Caco-2 (cell line): Measurements from ENCODE around the gene ZIC2. TPM values are rescaled to one million over a fixed set of nuclear protein-coding genes. Genes with fewer than 3 reads are reported as not detected.

Experiments used
- BruUV-seq: library from RNA; stranded (reverse); fragments of 400-500 nt; replicated peaks from 2 replicates; lab custom pipeline; 2021; lab: Mats Ljungman, UMichigan
- CTCF ChIA-PET: fragments of 300-600 bp; sonication (Branson Sonifier 250); formaldehyde crosslinking; loops from one replicate; lab custom pipeline; 2022; ENCODE audit warnings: antibody characterized with exemption; lab: Charles Lee
- POLR2A ChIA-PET: fragments of 300-600 bp; sonication (Branson Sonifier 250); formaldehyde crosslinking; loops from one replicate; lab custom pipeline; 2022; ENCODE audit warnings: antibody characterized with exemption; lab: Charles Lee
- DNase-seq, 2 experiments: peaks; one replicate each; pipeline versions ENCODE4 v3.0.0 to v3.0.0-alpha.2; 2020 to 2022
- H3K27me3 ChIP-seq: replicated peaks from 2 replicates; pipeline ENCODE4 v1.6.0; 2011; ENCODE audit warnings: low read length; ENCODE audit not compliant: control insufficient read depth, insufficient read depth
- H3K36me3 ChIP-seq: 2 replicates; pipeline ENCODE4 v1.5.1; 2011; ENCODE audit warnings: low read length; ENCODE audit not compliant: control insufficient read depth, insufficient read depth
- H3K4me1 ChIP-seq: fragments of 250-450 bp; sonication (Bioruptor Pico); 2 replicates; pipeline ENCODE4 v1.5.1; 2020; ENCODE audit warnings: mild to moderate bottlenecking
- H3K4me3 ChIP-seq: 2 replicates; pipeline ENCODE4 v1.5.1; 2011; ENCODE audit warnings: low read depth, mild to moderate bottlenecking, control low read depth, low read length
- H3K9me3 ChIP-seq: fragments of 250-450 bp; sonication (Bioruptor Pico); 2 replicates; pipeline ENCODE4 v1.5.1; 2020; ENCODE audit warnings: mild to moderate bottlenecking, moderate library complexity
- H3K27ac Mint-ChIP-seq: one replicate; pipeline ENCODE4 v1.8.0; 2022; ENCODE audit warnings: mixed read lengths; ENCODE audit not compliant: unreplicated experiment
- H3K27me3 Mint-ChIP-seq: one replicate; pipeline ENCODE4 v1.8.0; 2022; ENCODE audit warnings: mixed read lengths; ENCODE audit not compliant: insufficient read depth, unreplicated experiment
- H3K36me3 Mint-ChIP-seq: one replicate; pipeline ENCODE4 v1.8.0; 2022; ENCODE audit warnings: mild to moderate bottlenecking, mixed read lengths; ENCODE audit not compliant: insufficient read depth, unreplicated experiment
- H3K4me1 Mint-ChIP-seq: one replicate; pipeline ENCODE4 v1.8.0; 2022; ENCODE audit warnings: low read depth, mixed read lengths; ENCODE audit not compliant: unreplicated experiment
- H3K4me3 Mint-ChIP-seq: one replicate; pipeline ENCODE4 v1.8.0; 2022; ENCODE audit warnings: mild to moderate bottlenecking, moderate library complexity, mixed read lengths; ENCODE audit not compliant: unreplicated experiment
- H3K9me3 Mint-ChIP-seq: one replicate; pipeline ENCODE4 v1.8.0; 2022; ENCODE audit warnings: mixed read lengths; ENCODE audit not compliant: unreplicated experiment
- intact Hi-C: fragments of 100-400 bp; cut with micrococcal nuclease; formaldehyde crosslinking; loops from one replicate; pipeline ENCODE4 v1.10.0; 2022; ENCODE audit not compliant: unreplicated experiment
- total RNA-seq: library from RNA; stranded (reverse); gene quantifications from 2 replicates; pipeline ENCODE4 v1.2.3, GENCODE V29; 2022
- TF ChIP-seq, protein P1 (sequence below), 2 experiments: fragments of 200-600 bp in 1 of 2; IDR thresholded peaks; 1 replicate in 1 of 2; 2 replicates in 1 of 2; pipeline versions ENCODE4 v1.5.1 to v1.8.0; 2011 to 2022; ENCODE audit warnings: antibody characterized with exemption in 1 of 2, control low read depth in 1 of 2, inconsistent platforms in 1 of 2, low read depth in 1 of 2, low read length in 1 of 2, mild to moderate bottlenecking in 1 of 2, moderate library complexity in 1 of 2; ENCODE audit not compliant: insufficient read depth in 1 of 2, severe bottlenecking in 1 of 2, unreplicated experiment in 1 of 2

ZIC2 gene
- total RNA-seq, 1 experiment from 2014 or later: 1.3 TPM

GRCh38 chr13:99994638-99995020, 13.0 kb downstream of the ZIC2 start:
- TF ChIP-seq, protein P1, sequence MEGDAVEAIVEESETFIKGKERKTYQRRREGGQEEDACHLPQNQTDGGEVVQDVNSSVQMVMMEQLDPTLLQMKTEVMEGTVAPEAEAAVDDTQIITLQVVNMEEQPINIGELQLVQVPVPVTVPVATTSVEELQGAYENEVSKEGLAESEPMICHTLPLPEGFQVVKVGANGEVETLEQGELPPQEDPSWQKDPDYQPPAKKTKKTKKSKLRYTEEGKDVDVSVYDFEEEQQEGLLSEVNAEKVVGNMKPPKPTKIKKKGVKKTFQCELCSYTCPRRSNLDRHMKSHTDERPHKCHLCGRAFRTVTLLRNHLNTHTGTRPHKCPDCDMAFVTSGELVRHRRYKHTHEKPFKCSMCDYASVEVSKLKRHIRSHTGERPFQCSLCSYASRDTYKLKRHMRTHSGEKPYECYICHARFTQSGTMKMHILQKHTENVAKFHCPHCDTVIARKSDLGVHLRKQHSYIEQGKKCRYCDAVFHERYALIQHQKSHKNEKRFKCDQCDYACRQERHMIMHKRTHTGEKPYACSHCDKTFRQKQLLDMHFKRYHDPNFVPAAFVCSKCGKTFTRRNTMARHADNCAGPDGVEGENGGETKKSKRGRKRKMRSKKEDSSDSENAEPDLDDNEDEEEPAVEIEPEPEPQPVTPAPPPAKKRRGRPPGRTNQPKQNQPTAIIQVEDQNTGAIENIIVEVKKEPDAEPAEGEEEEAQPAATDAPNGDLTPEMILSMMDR (IDR thresholded peaks at IDR 0.05; ENCODE audit: insufficient read depth in 1 of 2, low read depth in 1 of 2, low read length in 1 of 2, severe bottlenecking in 1 of 2, unreplicated experiment in 1 of 2): no peak
- H3K27me3 ChIP-seq: no peaks in the 10 kb centered on the region
- H3K27ac Mint-ChIP-seq: no peak overlapping the region
- H3K36me3 Mint-ChIP-seq: no peaks in the 10 kb centered on the region
- ChIA-PET CTCF (no interaction called here), POLR2A (interaction anchor here (0.6 kb wide), 1 partner anchor 51 kb away, joined by 8 read pairs; no protein-coding TSS in a partner anchor)
- DNase-seq: no peak
- H3K4me1 ChIP-seq: no peaks in the 10 kb centered on the region
- H3K9me3 Mint-ChIP-seq: no peaks in the 10 kb centered on the region
- H3K27me3 Mint-ChIP-seq: peaks cover 19% of the 10 kb centered on the region
- H3K4me3 ChIP-seq: no peak overlapping the region
- H3K36me3 ChIP-seq: no peaks in the 10 kb centered on the region
- intact Hi-C loops: no loop called here
- H3K4me3 Mint-ChIP-seq: no peak overlapping the region
- BruUV-seq: no TSS peak
- 0 out of 2 replicates have a peak, but pooled peaks cover 2% of the 10 kb centered on the region for H3K9me3 ChIP-seq
- no peaks in the 10 kb centered on the region for H3K4me1 Mint-ChIP-seq

DNA sequence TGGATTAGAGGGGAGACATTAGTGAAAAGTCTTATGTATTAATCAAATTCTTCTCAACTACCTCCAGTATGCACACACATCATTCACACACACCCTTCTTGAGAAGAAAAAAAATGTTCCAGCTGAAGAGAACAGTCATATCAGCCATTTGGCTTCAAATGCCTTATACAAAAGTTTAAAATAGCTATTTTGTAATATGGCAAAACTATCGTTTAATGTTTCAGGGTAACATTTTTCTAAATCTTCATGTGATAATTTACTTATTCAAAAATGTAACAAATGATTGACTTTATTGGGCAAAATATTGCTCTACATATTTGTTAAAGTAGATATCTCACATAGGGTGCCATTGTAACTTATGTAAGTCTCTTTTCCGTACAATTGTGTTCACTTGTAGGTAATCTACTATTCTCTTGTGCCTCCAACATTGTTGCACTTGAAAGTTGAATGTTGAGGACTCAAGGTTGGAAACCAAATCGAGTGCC, 13.6 kb downstream of the ZIC2 start:
- DNase-seq: no peak
- ChIA-PET CTCF (no interaction called here), POLR2A (no interaction called here)
- H3K4me3 Mint-ChIP-seq: no peak overlapping the region
- no peaks in the 10 kb centered on the region for H3K36me3 Mint-ChIP-seq
- TF ChIP-seq, protein P1 (IDR thresholded peaks at IDR 0.05; ENCODE audit: insufficient read depth in 1 of 2, low read depth in 1 of 2, low read length in 1 of 2, severe bottlenecking in 1 of 2, unreplicated experiment in 1 of 2): no peak
- no peaks in the 10 kb centered on the region for H3K36me3 ChIP-seq
- no peak overlapping the region for H3K4me3 ChIP-seq
- H3K4me1 Mint-ChIP-seq: no peaks in the 10 kb centered on the region
- no peaks in the 10 kb centered on the region for H3K27me3 ChIP-seq
- 0 out of 2 replicates have a peak, but pooled peaks cover 2% of the 10 kb centered on the region for H3K9me3 ChIP-seq
- peaks cover 19% of the 10 kb centered on the region for H3K27me3 Mint-ChIP-seq
- H3K4me1 ChIP-seq: no peaks in the 10 kb centered on the region
- no TSS peak for BruUV-seq
- H3K27ac Mint-ChIP-seq: no peak overlapping the region
- intact Hi-C loops: no loop called here
- no peaks in the 10 kb centered on the region for H3K9me3 Mint-ChIP-seq

DNA sequence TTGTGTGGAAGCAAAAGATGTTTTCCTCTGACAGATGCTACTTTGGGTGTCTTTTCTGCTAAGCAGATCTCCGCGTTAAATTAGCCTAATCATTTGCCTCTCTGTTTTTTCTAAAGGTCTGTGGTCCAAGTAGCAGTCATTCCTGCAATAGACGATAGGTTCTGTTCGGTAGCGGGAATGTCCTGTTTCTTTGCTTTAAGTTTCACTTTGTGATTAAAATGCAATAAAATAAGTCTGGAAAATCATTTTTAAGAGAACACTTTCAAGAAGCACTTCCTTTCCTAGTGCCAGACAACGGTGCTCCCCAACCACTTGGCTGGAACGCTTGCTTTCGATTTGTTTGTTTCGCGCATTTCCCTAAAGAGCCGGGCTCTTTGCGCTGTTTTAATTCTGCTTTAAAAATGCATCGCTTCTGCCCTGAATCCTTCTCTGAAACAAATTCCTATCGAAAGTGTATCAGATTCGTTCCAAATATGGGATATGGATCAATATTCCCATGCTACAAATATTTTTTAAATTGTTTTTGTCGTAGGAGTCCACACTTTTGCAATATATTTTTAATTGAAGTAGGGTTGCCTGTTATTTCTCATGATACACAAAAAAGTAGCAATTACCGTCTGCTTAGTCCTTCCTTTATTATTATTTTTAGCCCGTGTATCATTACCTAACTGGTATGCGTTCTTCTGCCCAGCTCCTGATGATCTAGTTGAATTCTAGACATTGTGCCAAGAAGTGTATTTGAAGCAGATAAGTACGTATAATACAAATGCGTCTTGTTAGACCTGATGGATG, 14.2 kb downstream of the ZIC2 start:
- no TSS peak for BruUV-seq
- ChIA-PET CTCF (interaction anchor here (0.7 kb wide), 1 partner anchor 715 kb away, joined by 3 read pairs; no protein-coding TSS in a partner anchor), POLR2A (no interaction called here)
- Histone ChIP-seq H3K4me3 (no peak overlapping the region), H3K36me3 (no peaks in the 10 kb centered on the region), H3K9me3 (0 out of 2 replicates have a peak, but pooled peaks cover 2% of the 10 kb centered on the region), H3K27me3 (no peaks in the 10 kb centered on the region), H3K4me1 (no peaks in the 10 kb centered on the region)
- Mint-ChIP-seq H3K27ac (no peak overlapping the region), H3K27me3 (peaks cover 19% of the 10 kb centered on the region), H3K4me1 (no peaks in the 10 kb centered on the region), H3K36me3 (no peaks in the 10 kb centered on the region), H3K9me3 (no peaks in the 10 kb centered on the region), H3K4me3 (no peak overlapping the region)
- intact Hi-C loops: no loop called here
- TF ChIP-seq, protein P1 (IDR thresholded peaks at IDR 0.05; ENCODE audit: insufficient read depth in 1 of 2, low read depth in 1 of 2, low read length in 1 of 2, severe bottlenecking in 1 of 2, unreplicated experiment in 1 of 2): no peak
- DNase-seq: no peak
